HG02642 (cell line): ENCODE results near the gene AKAP10.
"Not testable (repeated sequence)": the region's sequence is repeated elsewhere in the genome, so short reads cannot be mapped to it uniquely, and the experiment has no call there.

Source experiments
- ATAC-seq: cut with Tn5 transposase; IDR thresholded peaks from one replicate; pipeline ENCODE4 v1.9.1; 2021; ENCODE audit warnings: mild to moderate bottlenecking; ENCODE audit not compliant: unreplicated experiment, poor library complexity

Gene AKAP10

DNA sequence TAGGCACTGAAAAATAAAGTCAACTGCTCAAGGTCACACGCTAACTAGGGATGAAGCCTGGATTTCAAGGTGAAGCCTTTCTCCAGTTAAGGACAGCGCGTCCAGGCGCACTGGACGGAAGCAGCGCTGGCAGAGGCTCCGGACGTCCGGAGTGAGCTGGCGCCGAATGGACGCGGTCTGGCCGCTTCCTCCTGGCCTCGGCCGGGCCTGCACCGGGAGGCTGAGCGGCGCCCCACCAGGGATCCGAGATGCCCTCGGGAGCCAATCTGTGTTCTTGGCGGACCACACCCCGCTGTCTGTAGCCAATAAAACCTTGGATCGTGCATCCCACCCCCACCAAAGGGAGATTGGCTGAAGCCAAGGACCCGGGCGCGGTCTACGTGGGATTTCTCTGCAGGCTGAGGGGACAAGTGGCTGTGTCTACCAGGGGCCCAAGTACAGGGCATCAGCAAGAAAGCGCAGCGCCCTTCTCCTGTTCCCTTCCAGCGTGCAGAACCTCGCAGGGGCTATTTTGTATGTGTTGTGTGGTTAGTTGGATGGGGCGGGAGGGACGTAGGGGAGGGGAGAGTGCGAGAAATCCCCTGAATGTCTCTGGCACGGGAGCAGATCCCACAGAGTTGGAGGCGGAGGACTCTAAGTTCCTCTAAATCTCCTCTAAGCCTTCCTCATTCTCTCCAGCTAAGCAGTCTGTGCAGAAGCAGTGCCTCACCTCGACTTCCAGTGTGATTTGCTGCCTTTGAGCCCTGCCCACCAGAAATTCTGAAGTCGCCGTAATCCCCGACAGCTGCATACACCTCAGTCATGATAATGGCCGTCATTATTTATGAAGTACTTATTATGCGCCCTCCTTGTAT, 2.5 kb upstream of the AKAP10 start:
- no peak for ATAC-seq

DNA sequence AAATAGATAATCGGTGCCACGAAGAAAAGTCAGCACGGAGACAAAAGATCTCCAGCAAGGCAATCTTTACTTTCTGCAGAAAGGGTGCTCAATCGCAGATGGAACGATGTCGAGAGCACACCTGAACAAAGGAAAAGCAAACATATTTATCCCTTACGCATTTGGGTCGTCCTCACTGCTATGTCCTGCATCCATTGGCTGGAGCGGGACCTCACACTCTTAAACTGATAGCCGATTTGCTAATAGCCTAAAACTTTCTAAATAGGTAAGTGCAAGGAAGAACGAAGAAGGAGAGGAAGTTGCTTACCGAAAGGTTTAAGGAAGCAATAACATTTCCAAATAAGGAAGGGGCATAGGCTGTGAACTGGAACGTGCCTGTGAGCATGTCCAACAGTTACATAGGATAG, 1.2 kb upstream of the AKAP10 start:
- no peak for ATAC-seq

DNA sequence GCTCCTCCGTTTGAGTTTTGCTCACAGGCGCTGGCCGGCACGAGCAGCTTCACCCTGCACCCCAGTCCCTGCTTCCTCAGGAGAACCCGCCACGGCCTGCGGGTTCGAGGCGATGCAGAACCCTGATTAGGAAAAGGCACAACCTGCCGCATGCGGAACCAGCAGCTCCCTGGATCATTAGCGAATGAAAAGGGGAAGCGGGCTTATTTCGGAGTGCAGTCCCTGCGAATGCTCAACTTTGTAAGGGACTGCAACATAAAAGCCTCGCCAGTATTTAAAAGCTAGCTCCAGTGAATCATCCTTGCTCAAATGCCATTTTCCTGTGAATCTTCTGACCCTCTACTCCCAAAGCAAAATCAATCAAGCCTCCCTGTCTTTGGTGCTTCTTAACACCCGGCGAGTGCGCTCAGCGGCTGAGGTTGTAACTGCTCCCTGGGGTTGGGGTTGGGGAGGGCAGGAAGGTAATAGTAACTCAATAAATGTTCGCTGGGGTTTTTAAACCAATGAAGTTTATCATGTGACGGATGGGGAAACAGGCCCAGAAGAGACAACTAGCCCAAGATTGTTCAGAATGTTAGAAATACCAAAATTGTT, 678 bp upstream of the AKAP10 start:
- ATAC-seq = peak; percentile 38

DNA sequence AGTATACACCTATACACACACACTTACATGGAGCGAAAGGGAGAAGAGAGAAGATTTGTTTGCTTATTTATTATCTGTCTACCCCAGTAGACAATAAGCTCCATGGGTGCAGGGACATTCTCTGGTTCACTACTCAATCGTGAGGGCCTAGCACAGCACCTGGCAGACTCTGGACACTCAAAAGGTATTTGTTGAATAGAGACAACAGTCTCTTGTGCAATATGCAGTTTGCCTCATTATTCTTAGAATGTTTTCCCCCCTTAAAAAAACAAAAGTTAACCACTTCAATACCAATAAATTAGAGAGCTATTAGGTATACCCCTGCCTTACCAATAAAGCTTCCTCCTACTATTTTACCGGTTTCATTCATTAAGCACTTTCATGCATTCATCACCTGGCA, 2.0 kb downstream of the AKAP10 start:
- ATAC-seq = no peak

DNA sequence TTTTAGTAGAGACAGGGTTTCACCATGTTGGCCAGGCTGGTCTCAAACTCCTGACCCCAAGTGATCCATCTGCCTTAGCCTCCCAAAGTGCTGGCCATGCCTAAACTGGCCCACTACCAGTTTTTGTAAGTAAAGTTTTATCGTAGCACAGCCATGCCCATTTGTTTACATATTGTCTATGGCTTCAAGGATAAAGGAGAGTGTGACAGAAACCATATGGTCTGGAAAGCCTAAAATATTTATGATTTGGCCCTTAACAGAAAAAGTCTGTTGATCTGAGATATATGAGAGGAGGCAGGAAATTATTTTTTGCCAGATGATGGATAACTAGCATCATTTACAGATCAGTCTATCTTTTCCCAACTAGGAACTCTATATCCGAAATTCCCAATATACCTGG, 4.5 kb downstream of the AKAP10 start:
- ATAC-seq = no peak

DNA sequence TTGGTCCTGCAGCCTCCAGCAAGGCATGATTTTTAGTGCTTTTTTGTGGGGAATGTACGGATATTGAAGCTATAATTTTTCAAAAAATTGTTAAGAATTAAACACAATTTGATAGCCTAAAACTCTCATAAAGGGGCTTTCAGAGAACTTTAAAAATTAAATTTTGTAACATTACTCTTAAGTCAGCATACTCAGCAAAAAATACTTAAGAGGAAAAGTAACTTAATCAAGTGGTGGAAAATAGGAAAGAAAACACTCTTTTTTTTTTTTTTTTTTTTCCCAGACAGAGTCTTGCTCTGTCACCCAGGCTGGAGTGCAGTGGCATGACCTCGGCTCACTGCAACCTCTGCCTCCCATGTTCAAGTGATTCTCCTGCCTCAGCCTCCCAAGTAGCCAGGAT, 14.7 kb downstream of the AKAP10 start:
- ATAC-seq = not testable (repeated sequence)

DNA sequence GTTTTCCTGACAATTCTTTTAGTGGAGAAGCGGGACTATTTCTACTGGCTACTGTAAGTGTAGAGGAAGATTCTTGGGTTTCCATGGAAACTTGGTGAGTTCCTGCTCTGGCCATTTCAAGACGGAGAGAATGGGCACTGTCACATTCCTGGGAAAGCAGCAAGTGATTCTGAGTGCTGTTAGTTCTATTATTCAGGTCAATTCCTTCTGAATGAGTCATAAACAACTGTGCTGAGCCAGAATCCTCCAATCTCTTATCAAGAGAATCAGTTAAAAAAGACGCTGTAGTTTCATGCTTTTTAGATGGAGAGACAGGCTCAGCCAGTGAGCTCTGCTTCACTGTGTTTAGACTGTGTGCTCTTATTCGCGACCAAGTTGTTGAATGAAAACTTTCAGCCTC, 19.6 kb downstream of the AKAP10 start:
- no peak for ATAC-seq

DNA sequence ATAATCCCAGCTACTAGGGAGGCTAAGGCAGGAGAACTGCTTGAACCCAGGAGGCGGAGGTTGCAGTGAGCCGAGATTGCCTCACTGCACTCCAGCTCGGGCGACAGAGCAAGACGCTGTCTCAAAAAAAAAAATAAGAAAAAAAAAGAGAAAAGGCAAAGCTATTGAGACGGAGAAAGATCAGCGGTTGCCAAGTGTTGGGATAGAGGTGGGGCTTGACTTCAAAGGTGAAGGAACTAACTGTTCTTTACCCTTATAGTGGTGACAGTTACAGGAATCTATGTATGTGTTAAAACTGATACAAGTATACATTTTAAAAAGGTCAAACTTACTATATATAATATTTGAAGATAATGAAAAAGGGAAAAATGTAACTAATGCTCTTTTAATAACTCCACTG, 22.5 kb downstream of the AKAP10 start:
- ATAC-seq = no peak

DNA sequence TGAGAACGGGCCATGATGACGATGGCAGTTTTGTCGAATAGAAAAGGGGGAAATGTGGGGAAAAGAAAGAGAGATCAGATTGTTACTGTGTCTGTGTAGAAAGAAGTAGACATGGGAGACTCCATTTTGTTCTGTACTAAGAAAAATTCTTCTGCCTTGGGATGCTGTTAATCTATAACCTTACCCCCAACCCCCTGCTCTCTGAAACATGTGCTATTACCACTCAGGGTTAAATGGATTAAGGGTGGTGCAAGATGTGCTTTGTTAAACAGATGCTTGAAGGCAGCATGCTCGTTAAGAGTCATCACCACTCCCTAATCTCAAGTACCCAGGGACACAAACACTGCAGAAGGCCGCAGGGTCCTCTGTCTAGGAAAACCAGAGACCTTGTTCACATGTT, 26.2 kb downstream of the AKAP10 start:
- not testable (repeated sequence) for ATAC-seq

DNA sequence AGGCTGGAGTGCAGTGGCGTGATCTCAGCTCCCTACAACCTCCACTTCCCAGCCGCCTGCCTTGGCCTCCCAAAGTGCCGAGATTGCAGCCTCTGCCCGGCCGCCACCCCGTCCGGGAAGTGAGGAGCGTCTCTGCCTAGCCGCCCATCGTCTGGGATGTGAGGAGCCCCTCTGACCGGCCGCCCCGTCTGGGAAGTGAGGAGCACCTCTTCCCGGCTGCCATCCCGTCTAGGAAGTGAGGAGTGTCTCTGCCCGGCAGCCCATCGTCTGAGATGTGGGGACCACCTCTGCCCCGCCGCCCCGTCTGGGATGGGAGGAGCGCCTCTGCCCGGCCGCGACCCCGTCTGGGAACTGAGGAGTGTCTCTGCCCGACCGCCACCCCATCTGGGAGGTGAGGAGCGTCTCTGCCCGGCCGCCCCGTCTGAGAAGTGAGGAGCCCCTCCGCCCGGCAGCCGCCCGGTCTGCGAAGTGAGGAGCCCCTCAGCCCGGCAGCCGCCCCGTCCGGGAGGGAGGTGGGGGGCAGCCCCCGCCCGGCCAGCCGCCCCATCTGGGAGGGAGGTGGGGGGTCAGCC, 26.9 kb downstream of the AKAP10 start:
- not testable (repeated sequence) for ATAC-seq

DNA sequence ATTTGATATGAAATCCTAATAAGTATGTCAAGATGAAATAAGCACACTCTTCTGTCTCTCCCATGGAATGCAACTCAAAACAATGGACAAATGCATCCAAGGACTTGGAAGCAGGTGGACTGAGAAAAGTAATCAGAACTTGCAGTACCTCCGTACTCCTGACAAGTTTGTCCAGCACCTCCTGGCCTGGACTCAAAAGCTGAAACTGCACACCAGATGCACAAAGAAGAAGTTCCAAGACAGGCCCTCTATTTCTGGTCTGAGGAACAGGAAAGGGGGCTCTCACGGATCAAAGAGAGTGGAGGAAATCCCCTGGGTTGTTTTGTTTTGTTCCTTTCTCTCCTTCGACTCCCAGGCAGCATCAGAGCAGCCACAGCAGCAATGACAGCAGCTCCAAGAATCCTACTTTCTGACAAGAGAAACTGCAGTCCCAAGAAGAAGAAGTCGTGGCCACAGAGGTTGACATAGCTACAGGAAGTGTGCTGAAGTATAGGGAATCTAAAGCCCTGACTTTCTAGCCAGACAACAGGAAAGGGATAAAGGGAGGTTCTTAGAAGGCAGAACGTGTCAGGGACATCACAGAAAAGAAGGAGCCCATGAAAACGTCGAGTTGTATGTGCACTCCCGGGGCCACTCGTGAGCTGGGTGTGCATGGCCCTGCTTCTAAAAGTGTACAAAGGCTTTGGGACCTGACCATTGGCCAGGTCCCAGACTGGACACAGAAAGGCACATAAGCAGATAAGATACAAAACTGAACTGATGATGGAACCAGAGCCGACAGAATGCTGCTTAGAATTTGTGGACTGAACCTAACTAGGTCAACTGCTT, 29.3 kb downstream of the AKAP10 start:
- ATAC-seq = no peak

DNA sequence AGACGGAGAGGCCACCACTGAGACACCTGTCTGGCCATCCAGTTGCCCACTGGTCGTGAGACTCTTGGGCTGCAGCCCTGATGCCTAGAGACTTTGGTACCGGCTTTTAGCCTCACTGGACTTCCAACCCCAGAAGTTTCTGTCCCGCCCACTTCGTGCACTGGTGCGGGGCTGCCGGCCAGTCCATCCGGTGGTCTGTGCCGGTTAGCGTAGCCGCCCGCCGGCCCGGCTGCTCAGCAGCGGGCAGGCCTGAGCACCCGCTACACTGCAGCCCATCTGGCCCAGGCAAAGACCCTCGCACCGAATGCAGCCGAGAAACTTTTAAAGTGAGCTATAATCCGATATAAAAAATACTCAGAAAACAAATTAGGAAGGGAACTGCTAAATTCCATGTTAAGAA, 30.7 kb downstream of the AKAP10 start:
- ATAC-seq = no peak

DNA sequence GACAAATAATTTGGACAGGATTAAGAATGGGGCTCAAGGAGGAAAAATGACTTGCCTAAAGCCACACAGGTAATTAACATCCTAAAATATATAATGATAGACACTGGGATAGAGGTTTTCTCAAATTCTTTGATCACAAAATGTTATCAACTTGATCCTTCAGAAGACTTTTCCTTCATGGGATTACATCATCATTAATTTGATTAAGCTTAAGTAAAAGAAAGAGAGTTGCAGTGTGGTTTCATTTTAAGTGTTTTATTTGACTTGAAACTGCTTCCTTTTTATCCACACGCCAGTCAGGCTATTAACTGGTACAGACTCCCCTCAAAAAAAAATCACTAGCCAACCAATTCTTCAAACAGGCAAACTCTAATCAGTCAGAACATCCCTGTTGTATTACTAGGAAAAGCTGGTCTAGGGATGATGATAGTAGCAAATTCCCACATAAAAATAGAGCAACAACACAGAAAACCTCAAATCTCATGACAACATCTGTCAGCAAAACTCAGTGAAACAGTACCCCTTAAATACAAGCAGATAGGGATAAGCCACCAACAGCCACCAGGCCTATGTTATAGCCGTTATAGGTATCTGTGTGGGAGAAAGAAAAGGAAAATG, 32.5 kb downstream of the AKAP10 start:
- no peak for ATAC-seq

DNA sequence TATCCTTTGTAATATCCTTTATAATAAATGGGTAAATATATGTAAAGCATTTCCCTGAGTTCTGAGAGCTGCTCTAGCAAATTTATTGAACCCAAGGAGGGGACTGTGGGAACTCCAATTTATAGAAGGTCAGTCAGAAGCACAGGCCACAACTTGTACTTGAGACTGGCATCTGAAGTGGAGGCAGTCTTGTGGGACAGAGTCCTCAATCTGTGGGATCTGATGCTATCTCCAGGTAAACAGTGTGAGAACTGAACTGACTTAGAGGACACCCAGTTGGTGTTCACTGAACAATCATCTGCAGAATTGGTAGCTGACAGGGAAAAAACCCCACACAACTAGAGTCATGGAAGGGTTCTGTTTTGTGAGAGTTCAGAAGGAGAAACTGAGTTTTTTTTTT, 34.0 kb downstream of the AKAP10 start:
- ATAC-seq = no peak

DNA sequence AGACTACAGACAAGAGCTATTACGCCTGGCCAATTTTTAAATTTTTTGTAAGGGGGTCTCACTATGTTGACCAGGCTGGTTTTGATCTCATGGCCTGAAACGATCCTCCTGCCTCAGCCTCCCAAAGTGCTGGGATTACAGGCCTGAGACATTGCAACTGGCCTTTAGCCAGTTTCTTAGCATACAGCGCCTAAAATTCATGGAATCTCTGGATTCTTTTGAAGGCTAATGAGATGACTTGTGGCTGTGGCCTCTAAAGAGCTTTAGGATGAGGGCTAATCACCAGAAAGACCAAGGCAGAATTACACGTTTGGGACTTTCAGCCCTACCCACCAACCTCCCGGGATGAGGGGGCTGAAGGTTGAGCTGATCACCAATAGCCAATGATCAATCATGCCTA, 34.6 kb downstream of the AKAP10 start:
- no peak for ATAC-seq

DNA sequence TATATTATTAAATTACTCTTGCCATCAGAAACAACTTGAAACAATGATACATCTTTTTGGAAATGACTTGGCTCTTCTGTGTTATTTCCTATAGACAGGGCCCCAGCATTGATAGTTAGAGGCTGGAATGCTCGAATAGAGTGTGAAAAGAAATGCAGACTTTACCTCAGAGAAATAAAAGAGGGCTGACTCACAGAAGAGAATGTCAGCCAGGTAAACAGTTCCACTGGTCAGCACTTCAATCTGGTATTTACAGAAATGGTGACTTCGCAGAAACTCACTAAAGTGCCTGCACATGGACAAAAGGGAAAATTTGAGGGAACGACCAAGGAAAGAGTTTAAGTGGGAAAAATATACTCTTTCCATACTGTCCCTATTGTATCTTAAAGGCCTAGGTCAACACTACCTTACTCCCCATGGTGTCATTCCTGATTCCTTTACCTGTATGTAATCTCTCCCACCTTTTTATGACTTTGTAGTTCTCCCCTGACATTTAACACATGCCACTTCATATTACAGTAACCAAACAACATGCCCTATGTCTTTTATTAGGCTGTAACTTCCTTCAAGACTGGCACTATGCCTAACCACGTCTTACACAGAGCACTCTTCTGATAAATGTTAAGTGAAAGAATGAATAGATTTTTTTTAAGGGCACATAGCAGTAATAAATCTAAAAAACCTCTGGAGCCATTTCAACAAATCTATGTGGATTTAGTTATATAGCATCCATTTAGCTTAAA, 36.7 kb downstream of the AKAP10 start:
- ATAC-seq = no peak

DNA sequence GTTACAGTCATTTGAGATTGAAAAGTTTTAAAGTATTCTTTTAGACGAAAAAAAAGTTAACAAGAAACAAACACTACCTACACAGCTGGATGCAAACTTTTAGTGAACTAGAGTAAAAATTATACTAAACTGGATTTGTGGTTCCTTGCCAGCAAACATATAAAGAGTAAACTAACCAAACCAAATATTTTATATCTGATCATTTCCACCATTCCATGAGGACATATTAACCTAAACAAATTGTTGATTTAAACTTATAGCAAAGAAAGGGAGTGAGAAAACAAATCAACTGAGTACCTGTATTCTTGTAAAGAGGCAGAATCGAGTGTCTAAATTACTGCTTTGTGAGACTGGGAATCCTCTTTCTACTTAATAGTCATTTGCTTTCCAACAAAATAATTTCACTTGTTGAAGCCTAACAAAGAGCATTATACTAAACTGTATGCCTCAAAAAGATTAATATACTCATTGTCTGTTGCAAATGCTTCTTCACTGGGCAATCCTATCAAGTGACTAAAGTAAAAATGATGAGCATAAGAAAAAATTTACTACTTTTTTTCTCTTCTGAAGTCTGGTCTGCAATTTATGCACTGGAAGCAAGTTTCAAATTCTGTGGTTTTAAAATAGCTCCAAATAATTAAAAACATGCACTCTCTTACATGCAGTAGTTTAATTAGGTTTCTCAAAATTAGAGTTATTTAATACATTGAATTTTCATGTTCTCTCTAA, 37.5 kb downstream of the AKAP10 start:
- no peak for ATAC-seq

DNA sequence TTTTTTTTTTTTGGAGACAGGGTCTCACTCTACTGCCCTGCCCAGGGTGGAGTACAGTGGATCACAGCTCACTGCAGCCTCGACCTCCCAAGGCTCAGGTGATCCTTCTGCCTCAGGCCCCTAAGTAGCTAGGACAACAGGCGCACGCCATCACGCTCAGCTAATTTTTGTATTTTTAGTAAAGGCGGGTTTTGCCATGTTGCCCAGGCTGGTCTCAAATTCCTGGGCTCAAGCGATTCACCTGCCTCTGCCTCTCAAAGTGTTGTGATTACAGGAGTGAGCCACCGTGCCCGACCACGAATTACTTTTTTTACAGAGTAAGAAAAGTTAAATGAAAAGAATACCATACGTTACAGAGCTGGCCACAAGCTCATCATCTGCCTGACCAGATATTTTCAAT, 38.9 kb downstream of the AKAP10 start:
- ATAC-seq = no peak

DNA sequence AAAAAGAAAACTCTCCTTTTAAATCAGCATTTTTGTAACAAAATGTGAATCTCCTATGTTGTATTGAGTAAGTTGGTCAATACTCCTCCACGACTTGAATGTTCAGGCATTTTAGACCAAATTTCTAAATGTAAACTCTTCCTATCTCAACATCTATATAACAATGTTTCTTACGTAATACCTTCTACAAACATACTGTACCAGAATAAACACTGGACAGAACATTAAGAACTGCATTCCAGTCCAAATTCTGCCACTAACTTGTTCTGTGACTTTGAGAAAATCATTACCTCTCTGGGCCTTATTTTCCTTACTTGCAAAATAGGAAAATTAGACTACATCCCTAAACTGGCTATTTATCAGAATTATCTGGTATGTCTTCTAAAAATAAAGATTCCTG, 40.1 kb downstream of the AKAP10 start:
- ATAC-seq = no peak
